Transverse colon (tissue), 3 donors: Measurements from ENCODE around the gene NDRG2.

ENCODE experiments used
- CTCF ChIP-seq, 5 experiments: fragments of 200-600 bp in 3 of 5; fragments of 450-650 bp in 2 of 5; sonication (generic) in 3 of 5; IDR thresholded peaks; 1 replicate in 2 of 5; 2 replicates in 3 of 5; pipeline ENCODE4 v1.5.1; 2016 to 2017; ENCODE audit warnings: antibody characterized with exemption in 5 of 5, inconsistent platforms in 3 of 5, mild to moderate bottlenecking in 2 of 5, moderate library complexity in 1 of 5
- EP300 ChIP-seq: sonication (generic); formaldehyde crosslinking; IDR thresholded peaks from one replicate; pipeline ENCODE4 v1.6.1; 2017; ENCODE audit warnings: antibody characterized with exemption, low read depth

DNA sequence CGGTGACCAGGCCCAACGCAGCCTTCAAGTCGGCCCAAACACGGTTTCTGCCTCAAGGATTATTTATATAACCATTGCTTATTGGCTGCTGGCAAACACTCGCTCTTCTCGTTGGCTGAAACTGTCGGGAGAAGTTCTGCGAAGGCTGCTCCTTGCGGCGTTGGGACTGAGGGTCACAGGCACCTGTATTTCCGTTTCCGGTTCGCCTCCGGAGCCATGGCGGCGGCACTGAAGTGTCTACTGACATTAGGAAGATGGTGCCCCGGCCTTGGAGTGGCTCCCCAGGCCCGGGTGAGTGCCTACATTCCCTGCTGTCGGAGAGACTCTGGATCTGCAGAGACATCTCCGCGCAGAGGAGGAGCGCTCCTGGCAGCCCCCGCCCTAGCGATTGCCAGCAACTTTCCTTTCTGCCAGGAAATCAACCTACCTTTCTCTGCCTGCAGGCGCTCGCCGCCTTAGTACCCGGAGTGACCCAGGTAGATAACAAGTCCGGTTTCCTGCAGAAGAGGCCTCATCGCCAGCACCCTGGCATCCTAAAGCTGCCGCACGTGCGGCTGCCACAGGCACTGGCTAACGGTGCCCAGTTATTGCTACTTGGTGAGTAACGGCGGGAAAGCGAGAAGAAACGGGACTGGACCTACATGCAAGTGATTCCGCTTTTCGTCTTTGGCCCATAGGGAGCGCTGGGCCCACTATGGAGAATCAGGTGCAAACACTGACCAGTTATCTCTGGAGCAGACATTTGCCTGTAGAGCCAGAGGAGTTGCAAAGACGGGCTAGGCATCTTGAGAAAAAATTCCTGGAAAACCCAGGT lies 34.9 kb downstream of the NDRG2 start, which contains the start of gene METTL17:
- peak; percentile 12 to 69 (median 27) for TF ChIP-seq CTCF (IDR thresholded peaks at IDR 0.05)
- TF ChIP-seq EP300: no peak
